SK-N-SH treated with all-trans-retinoic acid at 6 μM for 48 hours (cell line): ENCODE results near the gene GPR155.

ENCODE experiments used
- ARNTL ChIP-seq: fragments of 450-650 bp; formaldehyde crosslinking; IDR thresholded peaks from 2 replicates; pipeline ENCODE4 v1.5.0; 2020; ENCODE audit warnings: low read depth, mild to moderate bottlenecking, moderate library complexity, borderline replicate concordance
- CREB5 ChIP-seq: fragments of 250-450 bp; sonication (Bioruptor Pico); IDR thresholded peaks from 2 replicates; pipeline ENCODE4 v1.5.1; 2020; ENCODE audit warnings: low read depth, mild to moderate bottlenecking, moderate library complexity
- ESRRG ChIP-seq: fragments of 250-450 bp; sonication (Bioruptor Pico); IDR thresholded peaks from 2 replicates; pipeline ENCODE4 v1.6.1; 2021; ENCODE audit warnings: mild to moderate bottlenecking
- ISL1 ChIP-seq: fragments of 250-450 bp; sonication (Bioruptor Pico); IDR thresholded peaks from 2 replicates; pipeline ENCODE4 v2.1.2; 2022; ENCODE audit warnings: mild to moderate bottlenecking, moderate library complexity
- PATZ1 ChIP-seq: fragments of 250-450 bp; sonication (Bioruptor Pico); IDR thresholded peaks from 2 replicates; pipeline ENCODE4 v1.8.0; 2020; ENCODE audit warnings: mild to moderate bottlenecking, moderate library complexity, borderline replicate concordance
- PPARA ChIP-seq: fragments of 250-450 bp; sonication (Bioruptor Pico); IDR thresholded peaks from 2 replicates; pipeline ENCODE4 v1.5.0; 2020; ENCODE audit warnings: mild to moderate bottlenecking, borderline replicate concordance
- TCF4 ChIP-seq: fragments of 250-450 bp; sonication (Bioruptor Pico); IDR thresholded peaks from 2 replicates; pipeline ENCODE4 v1.8.0; 2021; ENCODE audit warnings: mild to moderate bottlenecking, moderate library complexity, borderline replicate concordance
- TOX ChIP-seq: fragments of 250-450 bp; sonication (Bioruptor Pico); IDR thresholded peaks from 2 replicates; pipeline ENCODE4 v1.8.0; 2021; ENCODE audit warnings: mild to moderate bottlenecking, moderate library complexity, borderline replicate concordance
- ZC3H10 ChIP-seq: fragments of 250-450 bp; sonication (Bioruptor Pico); IDR thresholded peaks from 2 replicates; pipeline ENCODE4 v1.5.1; 2021; ENCODE audit warnings: mild to moderate bottlenecking, moderate library complexity
- ZFP3 ChIP-seq: fragments of 250-450 bp; sonication (Bioruptor Pico); IDR thresholded peaks from 2 replicates; pipeline ENCODE4 v1.5.0; 2020; ENCODE audit warnings: mild to moderate bottlenecking, moderate library complexity

GRCh38 chr2:174484573-174484972, 2.3 kb downstream of the GPR155 start:
- TF ChIP-seq PATZ1 (CRISPR knock-in tag) (no peak), TCF4 (CRISPR knock-in tag) (no peak), ARNTL (CRISPR knock-in tag) (no peak), CREB5 (CRISPR knock-in tag) (no peak), ZFP3 (no peak), ISL1 (CRISPR knock-in tag) (no peak), ZC3H10 (CRISPR knock-in tag) (no peak), TOX (CRISPR knock-in tag) (no peak), ESRRG (CRISPR knock-in tag) (no peak), PPARA (CRISPR knock-in tag) (no peak)
